ENCODE results near the gene SELE. TPM values are rescaled to one million over a fixed set of nuclear protein-coding genes. Genes with fewer than 3 reads are reported as not detected.

Gene SELE
- total and polyA plus RNA-seq, 2 of the 8 experiments (the other 6 are each of a cell fraction or from before 2014, with no cell fraction given): not detected

DNA sequence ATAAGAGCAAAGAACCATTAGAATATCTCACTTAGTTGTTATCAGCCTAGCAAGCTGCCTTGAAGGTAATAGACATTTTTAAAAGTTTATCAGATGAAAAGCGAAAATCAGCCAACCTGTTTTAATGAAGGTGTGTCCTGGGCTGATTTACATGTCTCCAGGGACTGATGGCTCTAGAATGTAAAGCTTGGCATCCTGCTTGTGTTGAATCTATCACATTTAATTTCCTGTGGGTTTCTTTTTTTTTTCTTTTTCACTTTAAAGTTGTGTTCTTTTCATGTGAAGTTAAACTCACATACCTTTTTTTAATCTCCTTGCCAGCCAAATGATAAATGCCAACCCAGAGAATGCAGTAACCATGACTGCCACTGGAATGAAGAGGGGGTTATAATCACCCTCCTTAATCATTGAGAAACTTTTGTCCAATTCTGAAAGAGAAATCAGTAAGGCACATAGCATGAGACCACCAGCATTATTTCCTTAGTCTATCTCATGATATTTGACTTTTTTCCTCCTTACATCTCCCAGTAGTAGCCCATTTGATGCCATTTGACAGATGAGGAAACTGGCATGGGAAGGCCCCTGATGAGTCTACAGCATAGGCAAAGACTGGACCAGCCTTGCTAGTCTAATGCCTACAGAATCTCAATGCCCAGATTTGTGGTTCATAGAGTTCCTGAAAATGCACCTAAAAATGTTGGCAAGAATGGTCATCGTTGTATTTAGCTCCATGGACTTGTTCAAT lies 32.4 kb downstream of the SELE start (continued):
- no peak for TF ChIP-seq TAF1 (IDR thresholded peaks at IDR 0.05; ENCODE audit: low read depth, low read length)
- no peak for TF ChIP-seq TEAD4 (IDR thresholded peaks at IDR 0.05; ENCODE audit: low read depth, low read length)
- TF ChIP-seq EGR1 (IDR thresholded peaks at IDR 0.05; ENCODE audit: borderline replicate concordance, low read depth, low read length): no peak
- TF ChIP-seq SP1 (IDR thresholded peaks at IDR 0.05; ENCODE audit: low read depth, low read length): no peak
- no peak for TF ChIP-seq JUN (IDR thresholded peaks at IDR 0.05; ENCODE audit: low read depth, low read length)
- TF ChIP-seq RXRA (IDR thresholded peaks at IDR 0.05; ENCODE audit: insufficient read depth, low read depth, low read length): no peak
- no peak for TF ChIP-seq RAD21 (IDR thresholded peaks at IDR 0.05 in 1 of 2, conservative IDR thresholded peaks at IDR 0.05 in 1 of 2; ENCODE audit: low read depth in 2 of 2, low read length in 2 of 2)
- no peak for TF ChIP-seq GTF2F1 (IDR thresholded peaks at IDR 0.05; ENCODE audit: borderline replicate concordance, low read depth, low read length)
- no peak for TF ChIP-seq SIX5 (IDR thresholded peaks at IDR 0.05; ENCODE audit: low read depth, low read length)
